ENCODE data around the gene SLC49A3. TPM values are rescaled to one million over a fixed set of nuclear protein-coding genes. Genes with fewer than 3 reads are reported as not detected.

Gene SLC49A3
- total and polyA plus RNA-seq, 2 of the 13 experiments (the other 11 are each of a cell fraction or from before 2014, with no cell fraction given): 0.07 to 0.17 TPM

DNA sequence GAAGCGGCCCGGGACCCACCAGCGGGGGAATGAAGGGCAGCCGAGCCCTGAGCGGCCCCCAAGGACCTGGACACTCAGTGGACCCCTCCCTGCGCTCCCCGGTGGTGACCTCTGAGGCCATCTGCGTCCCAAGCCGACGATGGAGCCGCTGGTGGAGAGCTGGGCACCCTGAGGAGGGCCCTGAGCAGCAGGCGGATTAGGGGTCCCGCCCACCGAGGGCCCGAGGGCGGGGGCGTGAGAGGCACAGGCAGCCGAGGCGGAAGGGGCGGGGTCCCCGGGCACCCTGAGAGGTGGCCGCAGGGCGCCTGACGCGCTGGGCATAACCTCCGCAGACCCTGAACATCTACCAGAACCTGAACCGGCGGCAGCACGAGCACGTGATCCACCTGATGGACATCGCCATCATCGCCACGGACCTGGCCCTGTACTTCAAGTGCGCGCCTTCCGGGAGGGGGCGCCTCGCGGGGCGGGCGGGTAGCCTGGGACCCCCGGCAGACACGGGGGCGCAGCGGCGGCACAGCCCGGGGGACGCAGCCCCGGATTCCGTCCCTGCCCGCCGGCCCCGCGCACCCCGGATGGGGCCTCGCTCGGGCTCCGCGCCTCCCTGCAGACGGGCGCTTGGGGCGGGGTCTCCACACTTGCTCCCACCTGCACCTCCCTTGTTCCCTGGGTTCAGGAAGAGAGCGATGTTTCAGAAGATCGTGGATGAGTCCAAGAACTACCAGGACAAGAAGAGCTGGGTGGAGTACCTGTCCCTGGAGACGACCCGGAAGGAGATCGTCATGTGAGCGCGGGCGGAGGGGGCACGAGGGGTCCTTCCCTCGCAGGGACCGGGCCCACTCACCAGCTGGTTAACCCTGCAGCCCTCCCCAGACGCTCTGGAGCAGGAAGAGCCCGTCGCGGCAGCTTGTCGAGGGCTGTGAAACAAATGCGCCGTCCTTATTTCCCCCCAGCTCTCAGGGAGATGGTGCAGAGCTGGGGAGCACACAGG is 25.2 kb downstream of the SLC49A3 start (continued):
- TF ChIP-seq, protein P1, sequence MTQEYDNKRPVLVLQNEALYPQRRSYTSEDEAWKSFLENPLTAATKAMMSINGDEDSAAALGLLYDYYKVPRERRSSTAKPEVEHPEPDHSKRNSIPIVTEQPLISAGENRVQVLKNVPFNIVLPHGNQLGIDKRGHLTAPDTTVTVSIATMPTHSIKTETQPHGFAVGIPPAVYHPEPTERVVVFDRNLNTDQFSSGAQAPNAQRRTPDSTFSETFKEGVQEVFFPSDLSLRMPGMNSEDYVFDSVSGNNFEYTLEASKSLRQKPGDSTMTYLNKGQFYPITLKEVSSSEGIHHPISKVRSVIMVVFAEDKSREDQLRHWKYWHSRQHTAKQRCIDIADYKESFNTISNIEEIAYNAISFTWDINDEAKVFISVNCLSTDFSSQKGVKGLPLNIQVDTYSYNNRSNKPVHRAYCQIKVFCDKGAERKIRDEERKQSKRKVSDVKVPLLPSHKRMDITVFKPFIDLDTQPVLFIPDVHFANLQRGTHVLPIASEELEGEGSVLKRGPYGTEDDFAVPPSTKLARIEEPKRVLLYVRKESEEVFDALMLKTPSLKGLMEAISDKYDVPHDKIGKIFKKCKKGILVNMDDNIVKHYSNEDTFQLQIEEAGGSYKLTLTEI (CRISPR knock-in tag; conservative IDR thresholded peaks at IDR 0.05): no peak
- TF ChIP-seq ZNF224 (CRISPR knock-in tag; IDR thresholded peaks at IDR 0.05) (no peak), GABPA (IDR thresholded peaks at IDR 0.05; ENCODE audit: low read depth, low read length) (no peak), GABPA (CRISPR knock-in tag; IDR thresholded peaks at IDR 0.05; ENCODE audit: low read depth) (0 out of 2 replicates have a peak, but pooled peaks have one; percentile 16), ETV5 (CRISPR knock-in tag; IDR thresholded peaks at IDR 0.05; ENCODE audit: borderline replicate concordance) (0 out of 2 replicates have a peak, but pooled peaks have one; percentile 11), AKNA (CRISPR knock-in tag; IDR thresholded peaks at IDR 0.05; ENCODE audit: borderline replicate concordance) (no peak), RBAK (CRISPR knock-in tag; IDR thresholded peaks at IDR 0.05) (no peak), ZNF143 (CRISPR knock-in tag; IDR thresholded peaks at IDR 0.05) (no peak), SNAPC2 (CRISPR knock-in tag; IDR thresholded peaks at IDR 0.05) (no peak), MZF1 (CRISPR knock-in tag; IDR thresholded peaks at IDR 0.05; ENCODE audit: borderline replicate concordance) (no peak), NR3C1 (CRISPR knock-in tag; IDR thresholded peaks at IDR 0.05) (no peak)
- TF ChIP-seq, protein P2, sequence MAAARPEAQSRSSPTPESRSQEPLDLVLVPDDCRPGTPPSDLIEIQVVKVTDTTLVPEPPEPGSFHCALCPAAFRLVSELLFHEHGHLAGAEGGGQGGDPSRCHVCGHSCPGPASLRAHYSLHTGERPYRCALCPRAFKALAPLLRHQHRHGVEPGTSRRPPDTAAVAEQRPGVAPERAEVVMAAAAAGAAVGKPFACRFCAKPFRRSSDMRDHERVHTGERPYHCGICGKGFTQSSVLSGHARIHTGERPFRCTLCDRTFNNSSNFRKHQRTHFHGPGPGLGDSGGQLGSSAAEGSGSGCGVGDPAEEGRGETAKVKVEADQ (CRISPR knock-in tag; IDR thresholded peaks at IDR 0.05; ENCODE audit: borderline replicate concordance): no peak
- TF ChIP-seq, protein P3, sequence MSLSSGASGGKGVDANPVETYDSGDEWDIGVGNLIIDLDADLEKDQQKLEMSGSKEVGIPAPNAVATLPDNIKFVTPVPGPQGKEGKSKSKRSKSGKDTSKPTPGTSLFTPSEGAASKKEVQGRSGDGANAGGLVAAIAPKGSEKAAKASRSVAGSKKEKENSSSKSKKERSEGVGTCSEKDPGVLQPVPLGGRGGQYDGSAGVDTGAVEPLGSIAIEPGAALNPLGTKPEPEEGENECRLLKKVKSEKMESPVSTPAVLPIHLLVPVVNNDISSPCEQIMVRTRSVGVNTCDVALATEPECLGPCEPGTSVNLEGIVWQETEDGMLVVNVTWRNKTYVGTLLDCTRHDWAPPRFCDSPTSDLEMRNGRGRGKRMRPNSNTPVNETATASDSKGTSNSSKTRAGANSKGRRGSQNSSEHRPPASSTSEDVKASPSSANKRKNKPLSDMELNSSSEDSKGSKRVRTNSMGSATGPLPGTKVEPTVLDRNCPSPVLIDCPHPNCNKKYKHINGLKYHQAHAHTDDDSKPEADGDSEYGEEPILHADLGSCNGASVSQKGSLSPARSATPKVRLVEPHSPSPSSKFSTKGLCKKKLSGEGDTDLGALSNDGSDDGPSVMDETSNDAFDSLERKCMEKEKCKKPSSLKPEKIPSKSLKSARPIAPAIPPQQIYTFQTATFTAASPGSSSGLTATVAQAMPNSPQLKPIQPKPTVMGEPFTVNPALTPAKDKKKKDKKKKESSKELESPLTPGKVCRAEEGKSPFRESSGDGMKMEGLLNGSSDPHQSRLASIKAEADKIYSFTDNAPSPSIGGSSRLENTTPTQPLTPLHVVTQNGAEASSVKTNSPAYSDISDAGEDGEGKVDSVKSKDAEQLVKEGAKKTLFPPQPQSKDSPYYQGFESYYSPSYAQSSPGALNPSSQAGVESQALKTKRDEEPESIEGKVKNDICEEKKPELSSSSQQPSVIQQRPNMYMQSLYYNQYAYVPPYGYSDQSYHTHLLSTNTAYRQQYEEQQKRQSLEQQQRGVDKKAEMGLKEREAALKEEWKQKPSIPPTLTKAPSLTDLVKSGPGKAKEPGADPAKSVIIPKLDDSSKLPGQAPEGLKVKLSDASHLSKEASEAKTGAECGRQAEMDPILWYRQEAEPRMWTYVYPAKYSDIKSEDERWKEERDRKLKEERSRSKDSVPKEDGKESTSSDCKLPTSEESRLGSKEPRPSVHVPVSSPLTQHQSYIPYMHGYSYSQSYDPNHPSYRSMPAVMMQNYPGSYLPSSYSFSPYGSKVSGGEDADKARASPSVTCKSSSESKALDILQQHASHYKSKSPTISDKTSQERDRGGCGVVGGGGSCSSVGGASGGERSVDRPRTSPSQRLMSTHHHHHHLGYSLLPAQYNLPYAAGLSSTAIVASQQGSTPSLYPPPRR (CRISPR knock-in tag; IDR thresholded peaks at IDR 0.05; ENCODE audit: borderline replicate concordance): no peak
